H1 (cell line): ENCODE measurements around the gene POLR3A. TPM values are rescaled to one million over a fixed set of nuclear protein-coding genes. Genes with fewer than 3 reads are reported as not detected.

Experiments used
- ASH2L ChIP-seq: fragments of 200-600, 300-600 bp; sonication (generic); IDR thresholded peaks from one replicate; pipeline ENCODE4 v1.7.1; 2017; ENCODE audit warnings: low read length
- BRCA1 ChIP-seq: IDR thresholded peaks from 2 replicates; pipeline ENCODE4 v1.6.1; 2012; ENCODE audit warnings: low read depth, low read length, improper control_type of control experiment
- CHD7 ChIP-seq: fragments of 300-600 bp; sonication (generic); IDR thresholded peaks from 2 replicates; pipeline ENCODE4 v1.7.1; 2012; ENCODE audit warnings: low read length, moderate library complexity, mild to moderate bottlenecking, inconsistent platforms; ENCODE audit not compliant: insufficient replicate concordance
- EP300 ChIP-seq, 2 experiments: IDR thresholded peaks; 1 replicate in 1 of 2; 2 replicates in 1 of 2; pipeline ENCODE4 v1.6.1; 2011 to 2012; ENCODE audit warnings: low read depth in 2 of 2, low read length in 2 of 2, mild to moderate bottlenecking in 2 of 2, borderline replicate concordance in 1 of 2, inconsistent platforms in 1 of 2, moderate library complexity in 1 of 2
- MAX ChIP-seq: IDR thresholded peaks from 2 replicates; pipeline ENCODE4 v1.6.1; 2012; ENCODE audit warnings: inconsistent platforms
- RXRA ChIP-seq: IDR thresholded peaks from 2 replicates; pipeline ENCODE4 v1.6.1; 2011; ENCODE audit warnings: low read depth, mild to moderate bottlenecking, low read length, moderate library complexity; ENCODE audit not compliant: insufficient read depth
- USF2 ChIP-seq: IDR thresholded peaks from 2 replicates; pipeline ENCODE4 v1.6.1; 2011; ENCODE audit warnings: low read length, improper control_type of control experiment
- polyA plus RNA-seq, 7 experiments: library from polyadenylated mRNA; depleted of rRNA in 3 of 7; stranded (reverse) in 5 of 7; unstranded in 2 of 7; fragments of >200 nt in 5 of 7; fragments of 200-250 nt in 2 of 7; gene quantifications; 1 replicate in 5 of 7; 2 replicates in 1 of 7; 4 replicates in 1 of 7; pipeline versions ENCODE4 v1.2.1 to v1.2.3, GENCODE V29; 2011 to 2013; ENCODE audit warnings: missing spikeins in 2 of 7, mixed read lengths in 2 of 7
- total RNA-seq: library from RNA; stranded (reverse); fragmentation: NEBNext Ultra II Directional; extraction: Animal tissue kit (Norgen Biotek cat#: 25700); gene quantifications from 2 replicates; pipeline ENCODE4 v1.2.1, GENCODE V29; 2021

POLR3A gene
- total and polyA plus RNA-seq, 2 of the 8 experiments (the other 6 are each of a cell fraction or from before 2014, with no cell fraction given): 11.3 to 38.6 TPM

- TF ChIP-seq EP300 (IDR thresholded peaks at IDR 0.05; ENCODE audit: borderline replicate concordance in 1 of 2, low read depth in 2 of 2, low read length in 2 of 2) (peak in 1 of 2 experiments; percentile 42; a peak in 1 of 3 replicates), MAX (peak; percentile 79), RXRA (no peak), ASH2L (peak; percentile 79), USF2 (peak; percentile 94), CHD7 (peak; percentile 65), BRCA1 (no peak)
These were observed at the start of gene POLR3A (continued) for GRCh38 chr10:78029269-78030226.
